ENCODE data around the gene ACTR3. TPM values are rescaled to one million over a fixed set of nuclear protein-coding genes. Genes with fewer than 3 reads are reported as not detected.

ACTR3 gene
- total and polyA plus RNA-seq, 2 of the 8 experiments (the other 6 are each of a cell fraction or from before 2014, with no cell fraction given), result 51.7 to 184 TPM

GRCh38 chr2:113851640-113852039 lies 38.2 kb upstream of the ACTR3 start (continued):
- TF ChIP-seq CHD1 (IDR thresholded peaks at IDR 0.05; ENCODE audit: low read depth, low read length), result no peak
- TF ChIP-seq POLR2A (IDR thresholded peaks at IDR 0.05; ENCODE audit: control extremely low read depth in 1 of 2, low read depth in 2 of 2, low read length in 2 of 2), result no peak
- no peak for TF ChIP-seq CBX5 (IDR thresholded peaks at IDR 0.05; ENCODE audit: low read depth, low read length)
- TF ChIP-seq SP1 (IDR thresholded peaks at IDR 0.05; ENCODE audit: low read depth, low read length), result no peak
